Measurements from ENCODE around the gene SLC49A3.

Gene SLC49A3

DNA sequence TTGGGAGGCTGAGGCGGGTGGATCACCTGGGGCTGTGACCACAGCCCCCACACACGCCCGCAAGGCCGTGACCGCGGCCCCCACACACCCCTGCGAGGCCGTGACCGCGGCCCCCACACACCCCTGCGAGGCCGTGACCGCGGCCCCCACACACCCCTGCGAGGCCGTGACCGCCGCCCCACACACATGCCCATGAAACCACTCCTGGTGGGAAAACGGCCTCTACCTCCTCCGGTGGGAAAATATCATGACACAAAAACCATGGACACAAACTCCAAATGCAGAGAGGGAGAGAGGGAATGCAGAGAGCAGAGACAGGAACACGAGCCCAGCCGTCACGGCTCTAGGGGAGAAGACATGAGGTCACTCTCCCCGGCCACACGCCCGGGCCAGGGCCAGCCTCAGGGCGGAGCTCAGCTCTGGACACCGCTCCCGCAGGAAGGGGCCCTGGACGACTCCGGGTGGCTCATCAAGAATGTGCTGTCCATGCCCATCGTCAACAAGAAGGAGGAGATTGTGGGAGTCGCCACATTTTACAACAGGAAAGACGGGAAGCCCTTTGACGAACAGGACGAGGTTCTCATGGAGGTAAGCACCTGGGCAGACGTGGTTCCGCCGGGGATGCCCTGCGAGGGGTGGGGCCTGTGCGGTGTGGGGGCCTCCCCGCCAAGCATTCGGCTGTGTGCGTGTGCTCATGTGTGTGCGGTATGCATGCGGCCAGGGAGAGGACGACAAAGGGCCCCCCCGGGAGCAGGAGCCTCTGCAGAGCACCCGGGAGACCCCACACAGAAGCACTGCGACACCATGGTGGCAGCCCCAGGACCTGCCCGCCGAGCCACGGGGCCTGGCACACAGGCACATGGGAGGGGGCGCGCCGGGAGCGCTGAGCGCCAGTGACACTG is 32.3 kb downstream of the SLC49A3 start:
- no peak for DNase-seq (ENCODE audit: low read depth)

GRCh38 chr4:655464-656151 is 33.3 kb downstream of the SLC49A3 start:
- in situ Hi-C loops (cut with HindIII; ENCODE audit: low sequenced_read_pairs), result no loop called here
- no peak overlapping the region for H3K4me3 ChIP-seq (ENCODE audit: low read depth, low read length)
- DNase-seq (ENCODE audit: low read depth), result no peak
- TF ChIP-seq, protein P1, sequence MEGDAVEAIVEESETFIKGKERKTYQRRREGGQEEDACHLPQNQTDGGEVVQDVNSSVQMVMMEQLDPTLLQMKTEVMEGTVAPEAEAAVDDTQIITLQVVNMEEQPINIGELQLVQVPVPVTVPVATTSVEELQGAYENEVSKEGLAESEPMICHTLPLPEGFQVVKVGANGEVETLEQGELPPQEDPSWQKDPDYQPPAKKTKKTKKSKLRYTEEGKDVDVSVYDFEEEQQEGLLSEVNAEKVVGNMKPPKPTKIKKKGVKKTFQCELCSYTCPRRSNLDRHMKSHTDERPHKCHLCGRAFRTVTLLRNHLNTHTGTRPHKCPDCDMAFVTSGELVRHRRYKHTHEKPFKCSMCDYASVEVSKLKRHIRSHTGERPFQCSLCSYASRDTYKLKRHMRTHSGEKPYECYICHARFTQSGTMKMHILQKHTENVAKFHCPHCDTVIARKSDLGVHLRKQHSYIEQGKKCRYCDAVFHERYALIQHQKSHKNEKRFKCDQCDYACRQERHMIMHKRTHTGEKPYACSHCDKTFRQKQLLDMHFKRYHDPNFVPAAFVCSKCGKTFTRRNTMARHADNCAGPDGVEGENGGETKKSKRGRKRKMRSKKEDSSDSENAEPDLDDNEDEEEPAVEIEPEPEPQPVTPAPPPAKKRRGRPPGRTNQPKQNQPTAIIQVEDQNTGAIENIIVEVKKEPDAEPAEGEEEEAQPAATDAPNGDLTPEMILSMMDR (IDR thresholded peaks at IDR 0.05; ENCODE audit: low read depth, low read length, missing control alignments), result no peak

More for the DNA sequence above, 32.3 kb downstream of the SLC49A3 start:
- TF ChIP-seq, protein P1 (IDR thresholded peaks at IDR 0.05; ENCODE audit: low read depth, low read length, missing control alignments), result no peak
- H3K4me3 ChIP-seq (ENCODE audit: low read depth, low read length), result no peak overlapping the region
- in situ Hi-C loops (cut with HindIII; ENCODE audit: low sequenced_read_pairs), result no loop called here

GRCh38 chr4:654871-655463 is 34.0 kb downstream of the SLC49A3 start:
- no peak for DNase-seq (ENCODE audit: low read depth)
- no peak overlapping the region for H3K4me3 ChIP-seq (ENCODE audit: low read depth, low read length)
- TF ChIP-seq, protein P1 (IDR thresholded peaks at IDR 0.05; ENCODE audit: low read depth, low read length, missing control alignments), result no peak
- in situ Hi-C loops (cut with HindIII; ENCODE audit: low sequenced_read_pairs), result no loop called here

DNA sequence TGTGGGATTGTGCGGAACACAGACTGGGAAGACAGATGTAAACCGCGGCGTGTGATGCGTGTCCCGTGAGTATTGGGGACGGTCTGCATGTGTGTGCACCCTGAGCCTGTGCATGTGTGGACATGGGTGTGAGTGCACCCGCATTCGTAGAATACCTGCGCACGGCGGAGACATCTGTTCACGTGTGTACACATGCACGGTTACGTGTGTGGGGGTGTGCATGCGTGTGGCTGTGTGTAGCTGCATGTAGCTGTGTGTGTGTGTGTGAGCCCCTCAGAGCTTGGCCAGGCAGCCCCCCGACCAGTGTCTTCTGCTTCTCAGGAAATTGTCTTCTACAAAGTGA is 34.5 kb downstream of the SLC49A3 start:
- in situ Hi-C loops (cut with HindIII; ENCODE audit: low sequenced_read_pairs), result no loop called here
- TF ChIP-seq, protein P1 (IDR thresholded peaks at IDR 0.05; ENCODE audit: low read depth, low read length, missing control alignments), result no peak
- H3K4me3 ChIP-seq (ENCODE audit: low read depth, low read length), result no peak overlapping the region
- no peak for DNase-seq (ENCODE audit: low read depth)

GRCh38 chr4:653831-654502 is 35.0 kb downstream of the SLC49A3 start:
- no peak overlapping the region for H3K4me3 ChIP-seq (ENCODE audit: low read depth, low read length)
- TF ChIP-seq, protein P1 (IDR thresholded peaks at IDR 0.05; ENCODE audit: low read depth, low read length, missing control alignments), result no peak
- in situ Hi-C loops (cut with HindIII; ENCODE audit: low sequenced_read_pairs), result no loop called here
- no peak for DNase-seq (ENCODE audit: low read depth)
